GM12892 (cell line): ENCODE data around the gene KIAA1671.

Experiments used
- POLR2A ChIP-seq: IDR thresholded peaks from 2 replicates; pipeline ENCODE4 v1.6.1; 2011; ENCODE audit warnings: low read depth, low read length, control low read depth
- POLR2AphosphoS5 ChIP-seq: IDR thresholded peaks from 2 replicates; pipeline ENCODE4 v1.6.1; 2011; ENCODE audit warnings: low read depth, low read length, control low read depth
- TAF1 ChIP-seq: IDR thresholded peaks from 2 replicates; pipeline ENCODE4 v1.6.1; 2011; ENCODE audit warnings: low read depth, mild to moderate bottlenecking, control low read depth, low read length, borderline replicate concordance

- TF ChIP-seq POLR2AphosphoS5 (no peak), POLR2A (no peak), TAF1 (no peak)
Observed at GRCh38 chr22:25048071-25048470, 95.6 kb downstream of the KIAA1671 start.
